Activated CD8-positive, alpha-beta memory T cell treated with anti-CD3 and anti-CD28 coated beads, Interleukin-2, amount 10 ng/mL, durations not matched to agents 7 days and 5 days (primary cell): ENCODE measurements around the gene EHD4. TPM values are rescaled to one million over a fixed set of nuclear protein-coding genes. Genes with fewer than 3 reads are reported as not detected.

Experiments used
- ATAC-seq: fragments of 150-1000 bp; cut with Tn5 transposase; one replicate; pipeline ENCODE4 v1.10.0; 2021; ENCODE audit warnings: moderate library complexity
- CTCF ChIA-PET: fragments of 350-600 bp; sonication (Branson Sonifier 250); formaldehyde crosslinking; loops from one replicate; lab custom pipeline; 2021; ENCODE audit warnings: antibody characterized with exemption; lab: Charles Lee
- DNase-seq: peaks from one replicate; pipeline ENCODE4 v3.0.0-alpha.2; 2020
- H3K27ac Mint-ChIP-seq: one replicate; pipeline ENCODE4 v1.8.0; 2021; ENCODE audit warnings: mild to moderate bottlenecking, mixed read lengths
- H3K27me3 Mint-ChIP-seq: one replicate; pipeline ENCODE4 v1.8.0; 2021; ENCODE audit warnings: mixed read lengths
- H3K36me3 Mint-ChIP-seq: one replicate; pipeline ENCODE4 v1.8.0; 2021; ENCODE audit warnings: mild to moderate bottlenecking, mixed read lengths
- H3K4me1 Mint-ChIP-seq: one replicate; pipeline ENCODE4 v1.8.0; 2021; ENCODE audit warnings: mixed read lengths
- H3K4me3 Mint-ChIP-seq: one replicate; pipeline ENCODE4 v1.8.0; 2021; ENCODE audit warnings: mild to moderate bottlenecking, moderate library complexity, mixed read lengths
- H3K9me3 Mint-ChIP-seq: one replicate; pipeline ENCODE4 v1.8.0; 2022; ENCODE audit warnings: low read depth, mixed read lengths
- total RNA-seq, 2 experiments: library from RNA; stranded (reverse); gene quantifications; one replicate each; pipeline ENCODE4 v1.2.3, GENCODE V29; 2021

EHD4 gene
- total RNA-seq, 2 experiments from 2014 or later: 15.6 to 19.8 TPM

DNA sequence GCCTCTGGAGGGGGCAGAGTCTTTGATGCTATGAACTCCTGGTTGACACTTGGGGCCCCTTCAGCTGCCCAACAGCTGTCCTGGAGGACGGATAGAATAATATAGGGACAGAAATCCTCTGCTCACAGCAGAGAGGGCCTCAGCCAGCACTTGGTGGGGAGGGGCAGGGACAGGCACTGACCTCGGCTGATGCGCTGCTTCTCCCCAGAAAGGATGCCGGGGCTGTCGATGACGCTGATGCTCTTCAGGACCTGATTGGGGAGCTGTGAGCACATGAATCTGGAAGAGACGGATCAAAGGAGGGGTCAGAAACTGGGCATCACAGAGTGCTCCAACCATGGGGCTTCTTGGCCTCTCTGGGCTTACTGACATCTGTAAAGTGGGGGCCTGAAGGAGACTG, 29.5 kb downstream of the EHD4 start:
- ATAC-seq (no peak), DNase-seq (no peak)
- Mint-ChIP-seq H3K27me3 (no peaks in the 10 kb centered on the region), H3K4me3 (no peak overlapping the region), H3K4me1 (peaks cover 37% of the 10 kb centered on the region), H3K27ac (no peak overlapping the region), H3K36me3 (peaks cover 14% of the 10 kb centered on the region), H3K9me3 (no peaks in the 10 kb centered on the region)
- CTCF ChIA-PET: interaction anchor here (0.7 to 1.3 kb wide), 4 partner anchors 15 to 169 kb away, joined by 3 read pairs; no protein-coding TSS in a partner anchor

GRCh38 chr15:41941644-41942415, 30.5 kb downstream of the EHD4 start:
- CTCF ChIA-PET: interaction anchor here (0.7 to 2.1 kb wide), 6 partner anchors 12 to 1247 kb away, joined by 3 to 9 read pairs (median 3); partner anchors contain the start of gene EHD4
- no peaks in the 10 kb centered on the region for H3K9me3 Mint-ChIP-seq
- no peak overlapping the region for H3K27ac Mint-ChIP-seq
- H3K36me3 Mint-ChIP-seq: peaks cover 14% of the 10 kb centered on the region
- H3K27me3 Mint-ChIP-seq: no peaks in the 10 kb centered on the region
- peaks cover 44% of the 10 kb centered on the region for H3K4me1 Mint-ChIP-seq
- no peak overlapping the region for H3K4me3 Mint-ChIP-seq
- ATAC-seq: no peak
- no peak for DNase-seq

DNA sequence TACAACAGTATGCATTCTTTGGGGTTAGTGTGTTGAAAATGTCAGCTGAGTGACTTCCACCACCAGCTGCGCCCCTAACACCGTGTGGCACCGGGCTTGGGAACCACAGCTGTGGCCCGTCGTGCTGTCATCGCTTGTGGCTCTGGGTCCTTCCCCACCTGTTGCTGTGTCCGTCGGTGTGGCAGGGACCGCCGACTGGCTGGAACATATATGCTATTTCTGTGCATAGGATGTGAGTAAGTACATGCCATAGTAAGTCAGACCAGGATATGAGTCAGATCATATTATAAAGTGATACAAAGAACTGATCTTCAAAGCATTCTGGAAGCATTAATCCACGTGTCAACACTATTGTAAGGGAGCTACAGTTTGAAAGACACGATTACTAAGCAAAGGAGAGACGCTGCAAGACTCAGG, 31.9 kb downstream of the EHD4 start:
- H3K4me3 Mint-ChIP-seq: no peak overlapping the region
- H3K4me1 Mint-ChIP-seq: peaks cover 58% of the 10 kb centered on the region
- CTCF ChIA-PET: interaction anchor here (0.6 to 2.2 kb wide), 5 partner anchors 9 to 35 kb away, joined by 3 to 9 read pairs (median 6); partner anchors contain the start of gene EHD4
- DNase-seq (peak; percentile 77), ATAC-seq (peak; percentile 43)
- no peaks in the 10 kb centered on the region for H3K9me3 Mint-ChIP-seq
- H3K27ac Mint-ChIP-seq: peak overlapping the region; percentile 77
- no peaks in the 10 kb centered on the region for H3K27me3 Mint-ChIP-seq
- peaks cover 17% of the 10 kb centered on the region for H3K36me3 Mint-ChIP-seq

DNA sequence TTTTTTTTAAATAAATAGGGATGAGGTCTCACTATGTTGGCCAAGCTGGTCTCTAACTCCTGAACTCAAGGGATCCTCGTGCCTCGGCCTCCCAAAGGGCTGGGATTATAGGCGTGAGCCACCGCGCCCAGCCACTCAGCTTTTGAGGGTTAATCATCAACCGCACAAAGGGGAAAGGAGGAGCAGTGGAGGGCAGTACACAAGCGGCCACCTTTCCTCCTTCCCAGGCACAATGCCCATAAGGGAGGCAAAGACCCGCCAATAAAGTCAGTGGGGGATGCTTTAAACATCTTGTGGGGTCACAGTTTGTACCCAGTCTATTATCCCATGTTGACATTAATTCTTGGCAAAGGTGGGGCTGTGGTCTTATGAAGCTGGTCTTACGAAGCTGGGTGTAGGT, 32.4 kb downstream of the EHD4 start:
- peaks cover 59% of the 10 kb centered on the region for H3K4me1 Mint-ChIP-seq
- no peak for ATAC-seq
- H3K27ac Mint-ChIP-seq: peak overlapping the region; percentile 77
- no peak for DNase-seq
- no peaks in the 10 kb centered on the region for H3K9me3 Mint-ChIP-seq
- CTCF ChIA-PET: interaction anchor here (0.6 to 2.2 kb wide), 7 partner anchors 9 to 225 kb away, joined by 3 to 9 read pairs (median 4); partner anchors contain the start of gene EHD4
- H3K27me3 Mint-ChIP-seq: no peaks in the 10 kb centered on the region
- no peak overlapping the region for H3K4me3 Mint-ChIP-seq
- peaks cover 17% of the 10 kb centered on the region for H3K36me3 Mint-ChIP-seq

GRCh38 chr15:41937568-41937923, 34.8 kb downstream of the EHD4 start:
- Mint-ChIP-seq H3K4me3 (peak overlapping the region; percentile 52), H3K36me3 (peaks cover 15% of the 10 kb centered on the region), H3K27ac (peak overlapping the region; percentile 100), H3K9me3 (no peaks in the 10 kb centered on the region), H3K27me3 (no peaks in the 10 kb centered on the region), H3K4me1 (peaks cover 71% of the 10 kb centered on the region)
- CTCF ChIA-PET: interaction anchor here (0.6 to 8.4 kb wide), 17 partner anchors 11 to 242 kb away, joined by 3 to 77 read pairs (median 4); partner anchors contain the start of genes EHD4 and MAPKBP1
- ATAC-seq (no peak), DNase-seq (no peak)

DNA sequence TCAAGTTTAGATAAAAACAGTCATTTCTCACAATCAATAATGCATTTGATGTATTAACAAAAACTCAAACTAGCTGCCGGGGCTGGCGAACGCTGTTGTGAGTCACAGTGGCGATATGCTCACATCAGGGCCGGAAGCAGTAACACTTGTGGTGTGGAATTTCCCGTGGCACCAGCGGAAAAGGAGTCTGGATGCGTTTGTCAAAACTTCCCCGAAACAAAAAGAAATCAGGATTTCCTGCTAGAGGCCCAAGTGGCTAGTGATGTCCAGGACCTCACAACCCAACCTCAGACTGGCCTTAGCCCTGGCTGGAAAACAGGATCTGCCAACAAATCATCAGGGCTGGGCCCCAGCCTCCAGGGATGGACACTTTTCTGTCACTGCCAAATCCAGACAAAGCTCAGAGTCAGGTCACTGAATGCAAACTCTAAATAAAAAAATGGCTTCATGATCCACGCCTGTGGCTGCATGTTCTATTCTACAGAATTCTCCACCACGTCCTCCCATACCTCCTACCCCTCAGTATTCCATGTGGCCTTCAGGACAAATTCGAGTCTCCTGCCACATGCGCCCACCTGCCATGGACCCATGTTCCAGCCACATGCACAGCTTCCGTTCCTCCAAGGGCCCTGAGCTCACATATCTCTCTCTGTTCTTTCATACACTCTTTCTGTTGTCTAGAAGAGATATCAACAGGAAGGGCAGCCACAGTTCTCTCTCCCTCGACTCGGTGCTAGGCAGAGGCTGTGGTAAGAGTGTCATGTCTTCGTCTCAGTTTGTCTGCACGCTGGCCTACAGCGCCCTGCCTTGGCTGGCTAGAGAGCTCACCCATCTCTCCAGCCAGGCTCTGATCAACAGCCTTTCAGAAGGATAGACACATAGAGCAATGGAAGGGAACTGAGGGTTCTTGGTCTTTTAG, 35.4 kb downstream of the EHD4 start:
- Mint-ChIP-seq H3K4me1 (peaks cover 71% of the 10 kb centered on the region), H3K27me3 (no peaks in the 10 kb centered on the region), H3K4me3 (peak overlapping the region; percentile 52), H3K9me3 (no peaks in the 10 kb centered on the region), H3K36me3 (peaks cover 17% of the 10 kb centered on the region), H3K27ac (peak overlapping the region; percentile 100)
- DNase-seq: peak; percentile 89
- ATAC-seq: peak; percentile 82
- CTCF ChIA-PET: interaction anchor here (0.6 to 8.4 kb wide), 20 partner anchors 12 to 241 kb away, joined by 3 to 77 read pairs (median 4); partner anchors contain the start of genes EHD4 and MAPKBP1

DNA sequence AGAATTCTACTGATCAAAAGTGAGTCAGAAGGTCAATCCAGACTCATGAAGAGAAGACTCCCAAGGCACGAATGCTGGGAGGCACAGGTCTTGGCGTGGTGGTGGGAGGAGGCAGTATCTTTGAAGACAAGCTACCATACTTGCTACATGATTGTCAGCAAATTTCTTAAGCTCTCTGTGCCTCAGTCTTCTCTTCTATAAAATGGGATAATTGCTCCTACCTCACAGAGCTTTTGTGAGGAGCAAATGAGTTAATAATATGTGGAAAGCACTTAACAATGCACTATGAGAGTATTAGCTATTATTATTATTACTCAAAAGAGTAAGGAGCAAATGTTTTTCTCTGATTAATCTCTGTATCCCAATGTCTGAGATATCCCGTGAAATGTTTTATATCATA, 36.2 kb downstream of the EHD4 start:
- DNase-seq (no peak), ATAC-seq (no peak)
- Mint-ChIP-seq H3K4me1 (peaks cover 69% of the 10 kb centered on the region), H3K4me3 (peak overlapping the region; percentile 52), H3K36me3 (peaks cover 18% of the 10 kb centered on the region), H3K9me3 (no peaks in the 10 kb centered on the region), H3K27me3 (no peaks in the 10 kb centered on the region), H3K27ac (peak overlapping the region; percentile 100)
- CTCF ChIA-PET: interaction anchor here (0.9 to 8.4 kb wide), 8 partner anchors 13 to 162 kb away, joined by 3 to 77 read pairs (median 16); partner anchors contain the start of genes EHD4 and MAPKBP1

GRCh38 chr15:41935566-41936020, 36.8 kb downstream of the EHD4 start:
- Mint-ChIP-seq H3K4me1 (peaks cover 63% of the 10 kb centered on the region), H3K4me3 (peak overlapping the region; percentile 27)
- CTCF ChIA-PET: interaction anchor here (1.5 to 8.4 kb wide), 6 partner anchors 31 to 162 kb away, joined by 3 to 77 read pairs (median 22); partner anchors contain the start of genes EHD4, MAPKBP1 and SPTBN5

DNA sequence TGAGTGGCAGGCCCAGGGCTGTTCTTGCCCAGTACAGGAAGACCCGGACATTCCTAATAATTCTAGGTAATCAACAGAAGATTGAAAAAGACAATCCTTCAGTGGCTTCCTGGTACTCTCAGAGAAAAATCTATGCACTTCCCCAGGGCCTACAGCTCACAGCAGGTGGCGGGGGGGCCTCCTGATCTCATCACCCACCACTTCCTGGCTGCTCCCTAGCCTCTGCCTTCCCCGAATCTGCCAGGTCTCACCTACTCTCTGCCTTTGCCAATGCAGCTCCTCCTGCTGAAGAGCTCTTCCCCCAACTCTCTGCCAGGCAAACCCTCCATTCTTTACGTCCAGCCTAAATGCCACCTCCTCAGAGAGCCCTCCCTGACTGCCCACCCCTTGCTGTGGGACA, 37.5 kb downstream of the EHD4 start:
- H3K27me3 Mint-ChIP-seq: no peaks in the 10 kb centered on the region
- peaks cover 57% of the 10 kb centered on the region for H3K4me1 Mint-ChIP-seq
- CTCF ChIA-PET: interaction anchor here (1.2 to 8.4 kb wide), 6 partner anchors 31 to 161 kb away, joined by 3 to 77 read pairs (median 22); partner anchors contain the start of genes EHD4, MAPKBP1 and SPTBN5
- ATAC-seq: peak; percentile 72
- no peaks in the 10 kb centered on the region for H3K9me3 Mint-ChIP-seq
- H3K27ac Mint-ChIP-seq: peak overlapping the region; percentile 100
- H3K36me3 Mint-ChIP-seq: peaks cover 9% of the 10 kb centered on the region
- peak overlapping the region; percentile 49 for H3K4me3 Mint-ChIP-seq
- DNase-seq: peak; percentile 87

More at GRCh38 chr15:41935566-41936020, 36.8 kb downstream of the EHD4 start:
- ATAC-seq: no peak
- peak; percentile 65 for DNase-seq
- H3K36me3 Mint-ChIP-seq: peaks cover 13% of the 10 kb centered on the region
- no peaks in the 10 kb centered on the region for H3K27me3 Mint-ChIP-seq
- H3K9me3 Mint-ChIP-seq: no peaks in the 10 kb centered on the region
- H3K27ac Mint-ChIP-seq: peak overlapping the region; percentile 100

DNA sequence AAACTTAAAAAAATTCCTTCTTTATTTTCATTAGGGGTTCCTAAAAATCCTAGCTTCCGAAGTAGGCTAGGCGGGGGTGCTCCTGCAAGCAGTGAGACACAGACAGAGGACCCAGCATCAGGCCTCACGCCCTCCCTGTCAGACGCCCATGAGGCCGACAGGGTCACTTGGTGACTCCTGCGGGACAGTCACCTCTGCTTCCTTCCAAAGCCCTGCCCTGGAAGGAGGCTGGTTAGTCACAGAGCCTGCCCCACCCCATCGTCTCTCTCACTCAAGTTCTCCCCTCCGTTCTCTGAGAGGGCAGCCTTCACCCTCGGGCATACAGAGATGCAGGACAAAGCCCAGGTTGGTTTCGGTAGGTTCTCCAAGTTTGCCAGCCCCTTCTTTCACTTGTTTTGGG, 38.6 kb downstream of the EHD4 start:
- DNase-seq (no peak), ATAC-seq (no peak)
- H3K27me3 Mint-ChIP-seq: no peaks in the 10 kb centered on the region
- no peak overlapping the region for H3K4me3 Mint-ChIP-seq
- H3K27ac Mint-ChIP-seq: peak overlapping the region; percentile 100
- CTCF ChIA-PET: interaction anchor here (0.9 to 8.4 kb wide), 5 partner anchors 29 to 160 kb away, joined by 3 to 77 read pairs (median 4); partner anchors contain the start of genes EHD4, MAPKBP1 and SPTBN5
- H3K9me3 Mint-ChIP-seq: no peaks in the 10 kb centered on the region
- peaks cover 7% of the 10 kb centered on the region for H3K36me3 Mint-ChIP-seq
- peaks cover 56% of the 10 kb centered on the region for H3K4me1 Mint-ChIP-seq

GRCh38 chr15:41933326-41933725, 39.0 kb downstream of the EHD4 start:
- Mint-ChIP-seq H3K27me3 (no peaks in the 10 kb centered on the region), H3K27ac (peak overlapping the region; percentile 50), H3K4me1 (peaks cover 54% of the 10 kb centered on the region), H3K9me3 (no peaks in the 10 kb centered on the region), H3K4me3 (no peak overlapping the region), H3K36me3 (peaks cover 7% of the 10 kb centered on the region)
- no peak for DNase-seq
- ATAC-seq: no peak
- CTCF ChIA-PET: interaction anchor here (5.4 to 8.4 kb wide), 2 partner anchors 38 to 160 kb away, joined by 47 to 77 read pairs; partner anchors contain the start of genes EHD4 and MAPKBP1

- no peak for ATAC-seq
- Mint-ChIP-seq H3K27ac (peak overlapping the region; percentile 50), H3K36me3 (peaks cover 7% of the 10 kb centered on the region), H3K4me3 (no peak overlapping the region), H3K9me3 (no peaks in the 10 kb centered on the region), H3K27me3 (no peaks in the 10 kb centered on the region), H3K4me1 (peaks cover 48% of the 10 kb centered on the region)
- CTCF ChIA-PET: interaction anchor here (8.4 kb wide), 1 partner anchor 159 kb away, joined by 77 read pairs; the partner anchor contains the start of gene MAPKBP1
- no peak for DNase-seq
Observed at GRCh38 chr15:41932511-41933289, 39.7 kb downstream of the EHD4 start.
